Measurements from ENCODE around the gene CPED1. TPM values are rescaled to one million over a fixed set of nuclear protein-coding genes. Genes with fewer than 3 reads are reported as not detected.
"Not testable (repeated sequence)": the region's sequence is repeated elsewhere in the genome, so short reads cannot be mapped to it uniquely, and the experiment has no call there.

CPED1 gene
- total RNA-seq, 4 donors from 2014 or later = 7.4 to 19.6 (median 11.4) TPM

DNA sequence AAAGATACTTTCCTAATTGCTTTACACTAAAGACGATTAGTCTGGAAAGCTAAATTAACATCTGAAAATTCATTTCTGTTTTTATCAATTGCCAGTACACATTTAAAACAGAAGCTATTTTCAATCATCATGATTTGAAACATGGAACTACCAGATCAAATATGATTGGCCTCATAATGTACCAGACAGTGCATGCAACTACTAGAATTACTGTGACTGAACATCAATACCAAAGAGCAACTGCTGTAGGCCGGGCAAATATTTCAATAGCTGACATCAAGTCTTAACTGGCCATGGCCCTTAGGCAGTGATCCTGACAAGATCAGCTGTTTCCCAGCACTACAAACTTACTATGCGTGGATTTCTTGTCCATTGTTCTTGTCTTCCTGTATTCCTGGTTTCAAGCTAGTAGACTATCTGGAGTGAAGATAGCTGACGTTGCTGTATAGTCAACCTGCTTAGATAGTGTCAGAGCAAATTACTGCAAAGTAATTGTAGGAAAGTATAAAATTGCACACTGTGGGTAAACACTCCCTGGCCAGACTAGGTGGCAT is 318.6 kb downstream of the CPED1 start:
- DNase-seq = no peak
- TF ChIP-seq POLR2A (IDR thresholded peaks at IDR 0.05) = no peak
- TF ChIP-seq, protein P1, sequence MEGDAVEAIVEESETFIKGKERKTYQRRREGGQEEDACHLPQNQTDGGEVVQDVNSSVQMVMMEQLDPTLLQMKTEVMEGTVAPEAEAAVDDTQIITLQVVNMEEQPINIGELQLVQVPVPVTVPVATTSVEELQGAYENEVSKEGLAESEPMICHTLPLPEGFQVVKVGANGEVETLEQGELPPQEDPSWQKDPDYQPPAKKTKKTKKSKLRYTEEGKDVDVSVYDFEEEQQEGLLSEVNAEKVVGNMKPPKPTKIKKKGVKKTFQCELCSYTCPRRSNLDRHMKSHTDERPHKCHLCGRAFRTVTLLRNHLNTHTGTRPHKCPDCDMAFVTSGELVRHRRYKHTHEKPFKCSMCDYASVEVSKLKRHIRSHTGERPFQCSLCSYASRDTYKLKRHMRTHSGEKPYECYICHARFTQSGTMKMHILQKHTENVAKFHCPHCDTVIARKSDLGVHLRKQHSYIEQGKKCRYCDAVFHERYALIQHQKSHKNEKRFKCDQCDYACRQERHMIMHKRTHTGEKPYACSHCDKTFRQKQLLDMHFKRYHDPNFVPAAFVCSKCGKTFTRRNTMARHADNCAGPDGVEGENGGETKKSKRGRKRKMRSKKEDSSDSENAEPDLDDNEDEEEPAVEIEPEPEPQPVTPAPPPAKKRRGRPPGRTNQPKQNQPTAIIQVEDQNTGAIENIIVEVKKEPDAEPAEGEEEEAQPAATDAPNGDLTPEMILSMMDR (IDR thresholded peaks at IDR 0.05) = no peak
- WGBS, 2 donors = 78 to 79% methylated on average over 4 of the region's 4 CpGs
- no peaks in the 10 kb centered on the region for H3K4me1 ChIP-seq
- H3K4me3 ChIP-seq (replicated peaks in 1 of 3) = no peak overlapping the region
- no peaks in the 10 kb centered on the region for H3K9me3 ChIP-seq
- no peaks in the 10 kb centered on the region for H3K27me3 ChIP-seq
- H3K27ac ChIP-seq = no peak overlapping the region
- no peaks in the 10 kb centered on the region for H3K36me3 ChIP-seq
- intact Hi-C loops (cut with DNase I) = no loop called here

DNA sequence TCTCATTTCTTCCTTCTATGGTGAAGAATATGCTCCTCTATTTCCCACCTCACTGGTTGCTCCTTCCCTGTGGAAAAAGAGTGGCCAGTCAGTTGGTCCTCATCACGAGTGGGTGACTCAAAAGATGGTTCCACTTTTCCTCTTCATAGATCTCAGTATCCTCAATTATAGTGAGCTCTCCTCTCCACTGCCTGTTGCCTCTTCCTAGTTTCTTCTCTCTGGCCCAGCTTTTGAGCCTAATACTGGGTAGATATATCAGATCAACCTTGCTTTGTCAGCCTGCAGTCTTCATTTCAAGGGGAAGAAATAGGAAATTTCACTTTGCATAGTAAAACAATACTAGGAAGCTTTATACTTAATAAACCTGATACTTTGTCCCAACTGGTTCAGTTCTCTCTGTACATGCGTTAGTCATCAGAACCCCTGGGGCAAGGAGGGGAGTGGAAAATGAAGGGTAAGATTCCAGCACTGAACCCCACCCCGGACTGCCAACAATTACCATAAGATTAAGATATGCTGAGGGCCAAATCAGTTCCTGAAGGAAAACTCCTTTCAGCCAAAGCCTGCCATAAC is 324.8 kb downstream of the CPED1 start:
- no peak overlapping the region for H3K27ac ChIP-seq
- peaks cover 3 to 5% of the 10 kb centered on the region in 2 donors for H3K4me1 ChIP-seq
- TF ChIP-seq, protein P1 (IDR thresholded peaks at IDR 0.05) = no peak
- 61 to 66% methylated on average over 3 of the region's 3 CpGs for WGBS, 2 donors
- no peak overlapping the region for H3K4me3 ChIP-seq (replicated peaks in 1 of 3)
- no peaks in the 10 kb centered on the region for H3K36me3 ChIP-seq
- no peaks in the 10 kb centered on the region for H3K27me3 ChIP-seq
- H3K9me3 ChIP-seq = no peaks in the 10 kb centered on the region
- DNase-seq = no peak
- intact Hi-C loops (cut with DNase I) = no loop called here

DNA sequence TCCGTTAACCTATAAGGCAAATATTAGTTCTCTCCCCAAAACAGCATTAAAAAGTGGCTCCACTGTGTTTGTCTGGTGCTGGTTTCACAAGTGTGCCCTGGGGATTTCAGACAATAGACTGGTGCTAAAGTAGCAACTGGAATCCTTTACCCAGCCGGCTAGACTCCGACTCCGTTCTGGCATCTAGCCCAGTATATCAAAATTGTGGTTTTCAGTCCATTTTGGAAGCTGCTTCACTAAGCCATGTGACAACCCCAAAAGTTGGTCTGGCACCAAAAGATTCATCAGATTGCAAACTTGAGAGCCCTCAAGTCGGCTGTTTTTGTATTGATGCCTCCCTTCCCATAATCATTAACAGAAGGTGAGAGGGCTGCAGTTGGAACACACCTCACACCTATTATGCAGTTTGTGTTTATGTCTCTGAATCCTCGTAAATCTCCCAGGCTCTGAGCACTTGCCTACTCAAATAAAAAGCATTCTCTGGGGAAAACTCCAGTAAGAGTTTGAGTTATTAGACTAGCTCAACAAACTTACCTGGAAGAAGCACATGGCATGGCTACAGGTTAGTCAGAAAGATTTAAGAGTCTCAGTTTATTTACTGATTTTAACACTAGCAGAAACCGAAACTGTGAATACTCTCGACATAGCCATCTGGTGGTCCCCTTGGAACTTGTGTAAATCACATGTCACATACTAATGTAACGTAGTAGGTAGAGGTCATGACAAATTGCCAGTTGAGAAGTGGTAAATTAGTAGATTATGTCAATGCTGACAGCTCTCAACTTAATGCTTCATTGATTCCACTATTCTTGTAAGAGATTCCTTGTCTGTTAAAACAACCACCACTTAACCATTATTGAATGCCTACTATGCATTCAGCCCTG is 325.5 kb downstream of the CPED1 start:
- no peak overlapping the region for H3K27ac ChIP-seq
- H3K9me3 ChIP-seq = no peaks in the 10 kb centered on the region
- no peak overlapping the region for H3K4me3 ChIP-seq (replicated peaks in 1 of 3)
- WGBS, 2 donors = 22 to 32% methylated on average over 9 of the region's 9 CpGs
- no peaks in the 10 kb centered on the region for H3K27me3 ChIP-seq
- TF ChIP-seq, protein P1 (IDR thresholded peaks at IDR 0.05) = no peak
- TF ChIP-seq POLR2A (IDR thresholded peaks at IDR 0.05) = no peak
- intact Hi-C loops (cut with DNase I) = no loop called here
- DNase-seq = peak; percentile 7 to 8
- H3K36me3 ChIP-seq = no peaks in the 10 kb centered on the region
- H3K4me1 ChIP-seq = peaks cover 3 to 5% of the 10 kb centered on the region in 2 donors

DNA sequence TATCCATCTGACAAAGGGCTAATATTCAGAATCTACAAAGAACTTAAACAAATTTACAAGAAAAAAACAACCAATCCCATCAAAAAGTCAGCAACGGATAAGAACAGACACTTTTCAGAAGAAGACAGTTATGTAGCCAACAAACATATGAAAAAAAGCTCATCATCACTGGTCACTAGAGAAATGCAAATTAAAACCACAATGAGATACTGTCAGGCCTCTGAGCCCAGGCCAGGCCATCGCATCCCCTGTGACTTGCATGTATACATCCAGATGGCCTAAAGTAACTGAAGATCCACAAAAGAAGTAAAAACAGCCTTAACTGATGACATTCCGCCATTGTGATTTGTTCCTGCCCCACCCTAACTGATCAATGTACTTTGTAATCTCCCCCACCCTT is 326.7 kb downstream of the CPED1 start:
- H3K36me3 ChIP-seq; H3K27ac ChIP-seq; H3K4me3 ChIP-seq (replicated peaks in 1 of 3); H3K9me3 ChIP-seq; H3K4me1 ChIP-seq; H3K27me3 ChIP-seq; intact Hi-C loops (cut with DNase I); DNase-seq: not testable (repeated sequence)
- WGBS, 2 donors = 87 to 90% methylated on average over 3 of the region's 3 CpGs

DNA sequence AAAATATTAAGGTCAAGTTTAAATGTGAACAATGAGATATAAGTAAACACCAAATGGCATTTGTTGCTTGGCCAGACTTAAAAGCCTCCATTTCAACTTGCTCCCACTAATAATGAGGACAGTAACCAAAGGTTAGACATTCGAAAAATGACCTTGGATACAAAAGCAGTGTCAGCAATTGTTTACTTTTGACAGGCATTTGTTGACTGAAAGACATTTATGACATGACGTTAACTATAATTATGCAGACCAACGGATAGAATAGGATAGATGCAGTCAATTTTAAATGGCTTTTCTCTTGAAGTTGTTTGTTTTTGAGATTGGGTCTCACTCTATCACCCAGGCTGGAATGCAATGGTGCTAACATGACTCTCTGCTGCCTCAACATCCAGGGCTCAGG is 333.9 kb downstream of the CPED1 start:
- intact Hi-C loops (cut with DNase I) = no loop called here
- Histone ChIP-seq H3K36me3 (no peaks in the 10 kb centered on the region), H3K27me3 (no peaks in the 10 kb centered on the region), H3K27ac (no peak overlapping the region), H3K4me1 (no peaks in the 10 kb centered on the region), H3K9me3 (no peaks in the 10 kb centered on the region), H3K4me3 (replicated peaks in 1 of 3) (no peak overlapping the region)
- WGBS, 2 donors = 76% methylated on average over 3 of the region's 3 CpGs
- no peak for DNase-seq
- TF ChIP-seq, protein P1 (IDR thresholded peaks at IDR 0.05) = no peak
- no peak for TF ChIP-seq POLR2A (IDR thresholded peaks at IDR 0.05)
